Lower leg skin (tissue), 3 donors: ENCODE measurements around the gene TRIM67.

Experiments used
- CTCF ChIP-seq, 3 donors: fragments of 450-650 bp; IDR thresholded peaks; one replicate each; pipeline ENCODE4 v1.5.1; 2016; ENCODE audit warnings: antibody characterized with exemption in 3 of 3, mild to moderate bottlenecking in 3 of 3, moderate library complexity in 2 of 3
- POLR2A ChIP-seq, 2 donors: fragments of 450-650 bp; IDR thresholded peaks; one replicate each; pipeline ENCODE4 v1.6.1; 2016 to 2017; ENCODE audit warnings: antibody characterized with exemption in 2 of 2, mild to moderate bottlenecking in 1 of 2, moderate library complexity in 1 of 2

GRCh38 chr1:231144416-231145193 lies 17.3 kb upstream of the TRIM67 start:
- no peak for TF ChIP-seq CTCF (IDR thresholded peaks at IDR 0.05)
- no peak for TF ChIP-seq POLR2A (IDR thresholded peaks at IDR 0.05)
